GM12878 (cell line): Measurements from ENCODE around the gene TPMT. TPM values are rescaled to one million over a fixed set of nuclear protein-coding genes. Genes with fewer than 3 reads are reported as not detected.

Experiments used
- ATAC-seq: fragments of 200-7000 bp; cut with Tn5 transposase; 3 replicates; pipeline ENCODE4 v1.9.1; 2020; ENCODE audit warnings: mild to moderate bottlenecking, moderate library complexity
- BruUV-seq: library from RNA; stranded (reverse); fragments of 400-500 nt; replicated peaks from 2 replicates; lab custom pipeline; 2021; lab: Mats Ljungman, UMichigan
- CTCF ChIA-PET: fragments of 300-600 bp; sonication (Branson Sonifier 250); formaldehyde crosslinking; extraction: SDS; loops from one replicate; lab custom pipeline; 2021; ENCODE audit warnings: inconsistent platforms; lab: Yijun Ruan, JAX
- POLR2A ChIA-PET: fragments of 350-600 bp; formaldehyde crosslinking; extraction: SDS; loops from one replicate; lab custom pipeline; 2021; ENCODE audit warnings: inconsistent platforms; lab: Charles Lee
- RAD21 ChIA-PET: fragments of 300-600 bp; sonication (Branson Sonifier 250); formaldehyde crosslinking; loops from one replicate; lab custom pipeline; 2023; ENCODE audit warnings: antibody characterized with exemption; ENCODE audit not compliant: unreplicated experiment; lab: Charles Lee
- SMC1A ChIA-PET: fragments of 300-600 bp; sonication (Branson Sonifier 250); formaldehyde crosslinking; loops from one replicate; lab custom pipeline; 2023; ENCODE audit not compliant: unreplicated experiment, uncharacterized antibody; lab: Charles Lee
- DNase-seq: peaks from one replicate; pipeline ENCODE4 v3.0.0-alpha.2; 2011; ENCODE audit warnings: low read depth, low spot score
- FAIRE-seq: peaks from 3 replicates; lab custom pipeline; 2011; peaks lifted over from hg19 to GRCh38; lab: Jason Lieb, UNC
- H2AFZ ChIP-seq: 2 replicates; pipeline ENCODE4 v1.6.0; 2011; ENCODE audit warnings: low read depth, low read length, control low read depth; ENCODE audit not compliant: control insufficient read depth
- H3K27ac ChIP-seq: 2 replicates; pipeline ENCODE4 v1.5.1; 2011; ENCODE audit warnings: control low read depth; ENCODE audit not compliant: control insufficient read depth, insufficient read depth
- H3K27me3 ChIP-seq, 2 experiments: replicated peaks in 1 of 2; 2 replicates each; pipeline versions ENCODE4 v1.6.0 to v1.6.1; 2011; ENCODE audit warnings: low read length in 1 of 2; ENCODE audit not compliant: control insufficient read depth in 2 of 2, insufficient read depth in 2 of 2
- H3K36me3 ChIP-seq, 2 experiments: 2 replicates each; pipeline ENCODE4 v1.5.1; 2011; ENCODE audit warnings: low read length in 1 of 2; ENCODE audit not compliant: control insufficient read depth in 2 of 2, insufficient read depth in 2 of 2
- H3K4me1 ChIP-seq: 2 replicates; pipeline ENCODE4 v1.6.1; 2011; ENCODE audit warnings: mild to moderate bottlenecking, low read length, moderate library complexity, mixed read lengths; ENCODE audit not compliant: control insufficient read depth, insufficient read depth
- H3K4me2 ChIP-seq: 2 replicates; pipeline ENCODE4 v1.6.0; 2011; ENCODE audit warnings: control low read depth; ENCODE audit not compliant: control insufficient read depth, insufficient read depth
- H3K4me3 ChIP-seq: fragments of 200-600 bp; sonication (generic); 2 replicates; pipeline ENCODE4 v1.5.1; 2016
- H3K79me2 ChIP-seq: 2 replicates; pipeline ENCODE4 v1.6.0; 2011; ENCODE audit warnings: low read length; ENCODE audit not compliant: control insufficient read depth, insufficient read depth
- H3K9ac ChIP-seq: 2 replicates; pipeline ENCODE4 v1.8.0; 2011; ENCODE audit warnings: low read length, control low read depth, mixed read lengths; ENCODE audit not compliant: control insufficient read depth, insufficient read depth
- H3K9me3 ChIP-seq: replicated peaks from 3 replicates; pipeline ENCODE4 v1.5.1; 2011; ENCODE audit warnings: mild to moderate bottlenecking, low read length; ENCODE audit not compliant: control insufficient read depth, insufficient read depth
- H4K20me1 ChIP-seq: 2 replicates; pipeline ENCODE4 v1.6.0; 2011; ENCODE audit not compliant: control insufficient read depth, insufficient read depth
- CBFB ChIP-seq: IDR thresholded peaks from 2 replicates; pipeline ENCODE4 v1.6.1; 2016; ENCODE audit warnings: antibody characterized with exemption, low read depth
- CHD4 ChIP-seq: fragments of 200-600 bp; sonication (generic); IDR thresholded peaks from 2 replicates; pipeline ENCODE4 v1.6.1; 2016; ENCODE audit warnings: mild to moderate bottlenecking
- GATAD2B ChIP-seq: fragments of 450-650 bp; conservative IDR thresholded peaks from 2 replicates; pipeline ENCODE4 v1.6.1; 2017; ENCODE audit warnings: low read depth, mild to moderate bottlenecking, moderate library complexity
- HDGF ChIP-seq: fragments of 450-650 bp; IDR thresholded peaks from 2 replicates; pipeline ENCODE4 v1.6.1; 2016; ENCODE audit warnings: antibody characterized with exemption
- NRF1 ChIP-seq: conservative IDR thresholded peaks from 2 replicates; pipeline ENCODE4 v1.6.1; 2011; ENCODE audit warnings: mild to moderate bottlenecking, low read depth, low read length, improper control_type of control experiment
- PML ChIP-seq: IDR thresholded peaks from 2 replicates; pipeline ENCODE4 v1.6.1; 2012; ENCODE audit warnings: low read length, inconsistent platforms
- PRDM15 ChIP-seq: fragments of 450-650 bp; formaldehyde crosslinking; IDR thresholded peaks from 2 replicates; pipeline ENCODE4 v1.4.0; 2020; ENCODE audit warnings: mild to moderate bottlenecking, moderate library complexity
- RAD51 ChIP-seq: fragments of 450-650 bp; IDR thresholded peaks from 2 replicates; pipeline ENCODE4 v1.6.1; 2016; ENCODE audit warnings: moderate library complexity, mild to moderate bottlenecking, inconsistent platforms
- RB1 ChIP-seq: fragments of 450-650 bp; formaldehyde crosslinking; IDR thresholded peaks from 2 replicates; pipeline ENCODE4 v1.6.1; 2017; ENCODE audit warnings: mild to moderate bottlenecking, borderline replicate concordance
- SMARCA5 ChIP-seq: fragments of 450-650 bp; IDR thresholded peaks from 2 replicates; pipeline ENCODE4 v1.6.1; 2017; ENCODE audit warnings: mild to moderate bottlenecking
- SP1 ChIP-seq: IDR thresholded peaks from one replicate; pipeline ENCODE4 v1.6.1; 2011; ENCODE audit warnings: low read depth, low read length
- STAT3 ChIP-seq: IDR thresholded peaks from 2 replicates; pipeline ENCODE4 v1.6.1; 2011; ENCODE audit warnings: low read depth, low read length, improper control_type of control experiment
- ZBED1 ChIP-seq: IDR thresholded peaks from 2 replicates; pipeline ENCODE4 v1.6.1; 2016; ENCODE audit warnings: borderline replicate concordance
- WGBS: methylation state at CpG from one replicate; pipeline ENCODE4 v1.1.6; 2016; ENCODE audit warnings: low lambda C conversion rate; ENCODE audit not compliant: insufficient replicate concordance, insufficient coverage; ENCODE audit errors: missing lambda C conversion rate; 5-methylcytosine and 5-hydroxymethylcytosine counted together
- in situ Hi-C: fragments of 300-500 bp; cut with MboI; formaldehyde crosslinking; loops from 9 replicates; pipeline ENCODE4 v1.14.3; 2018; ENCODE audit warnings: mixed read lengths
- intact Hi-C: fragments of 100-400 bp; cut with micrococcal nuclease; formaldehyde crosslinking; loops from one replicate; pipeline ENCODE4 v1.14.2; 2022; ENCODE audit not compliant: unreplicated experiment
- polyA plus RNA-seq, 11 experiments: library from polyadenylated mRNA; depleted of rRNA in 4 of 11; unstranded in 6 of 11; stranded (reverse) in 5 of 11; fragments of >200 nt; fragmentation: Nextera tagmentation in 4 of 11; fragmentation: Illumina TruSeq in 1 of 11; extraction: Ambion mirVana in 4 of 11; extraction: Trizol in 1 of 11; gene quantifications; 1 replicate in 1 of 11; 2 replicates in 10 of 11; pipeline versions ENCODE4 v1.2.1 to v1.2.3, GENCODE V29; 2011 to 2016; ENCODE audit warnings: inconsistent platforms in 2 of 11, missing spikeins in 2 of 11, low read depth in 1 of 11
- total RNA-seq, 4 experiments: library from RNA; depleted of rRNA in 3 of 4; stranded (reverse); fragments of >200 nt in 3 of 4; fragmentation: Illumina TruSeq in 1 of 4; extraction: Trizol in 1 of 4; gene quantifications; 2 replicates each; pipeline versions ENCODE4 v1.2.1 to v1.2.3, GENCODE V29; 2013 to 2021

TPMT gene
- total and polyA plus RNA-seq, 10 of the 15 experiments (the other 5 are each of a cell fraction or from before 2014, with no cell fraction given) = 7.9 to 18.2 (median 16.3) TPM

DNA sequence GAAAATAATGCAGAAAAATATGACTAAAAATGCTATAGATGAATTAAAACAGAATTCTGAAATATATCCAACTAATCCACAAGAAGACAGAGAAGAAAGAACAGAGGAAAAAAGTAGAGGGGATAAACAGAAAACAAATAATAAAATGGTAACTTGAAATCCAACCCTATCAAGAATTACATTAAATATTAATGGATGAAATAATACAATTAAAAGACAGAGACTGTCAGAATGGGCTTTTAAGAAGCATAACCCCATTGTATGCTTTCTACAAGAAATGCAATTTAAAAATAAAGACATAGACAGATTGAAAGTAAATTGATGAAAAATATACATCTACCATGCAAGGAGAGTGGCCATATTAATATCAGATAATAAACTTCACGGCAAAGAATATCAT lies 47.8 kb downstream of the TPMT start:
- WGBS = 53% methylated on average over 1 of the region's 1 CpG
- intact Hi-C loops = no loop called here
- H3K36me3 ChIP-seq = no peaks in the 10 kb centered on the region
- H4K20me1 ChIP-seq = no peaks in the 10 kb centered on the region
- RAD21 ChIA-PET = no interaction called here
- POLR2A ChIA-PET = no interaction called here
- no peak overlapping the region for H3K27ac ChIP-seq
- H3K9ac ChIP-seq = no peak overlapping the region
- FAIRE-seq (no peak), DNase-seq (no peak), ATAC-seq (no peak)
- BruUV-seq = no TSS peak
- in situ Hi-C loops = no loop called here
- no peak overlapping the region for H3K4me3 ChIP-seq
- no peak overlapping the region for H3K4me2 ChIP-seq
- H3K4me1 ChIP-seq = no peaks in the 10 kb centered on the region
- H3K9me3 ChIP-seq = no peaks in the 10 kb centered on the region; the same call in 2 of the 3 replicates
- H3K79me2 ChIP-seq = no peaks in the 10 kb centered on the region
- SMC1A ChIA-PET = no interaction called here
- H2AFZ ChIP-seq = no peak overlapping the region
- no peak for TF ChIP-seq CHD4
- CTCF ChIA-PET = no interaction called here
- H3K27me3 ChIP-seq = no peaks in the 10 kb centered on the region

DNA sequence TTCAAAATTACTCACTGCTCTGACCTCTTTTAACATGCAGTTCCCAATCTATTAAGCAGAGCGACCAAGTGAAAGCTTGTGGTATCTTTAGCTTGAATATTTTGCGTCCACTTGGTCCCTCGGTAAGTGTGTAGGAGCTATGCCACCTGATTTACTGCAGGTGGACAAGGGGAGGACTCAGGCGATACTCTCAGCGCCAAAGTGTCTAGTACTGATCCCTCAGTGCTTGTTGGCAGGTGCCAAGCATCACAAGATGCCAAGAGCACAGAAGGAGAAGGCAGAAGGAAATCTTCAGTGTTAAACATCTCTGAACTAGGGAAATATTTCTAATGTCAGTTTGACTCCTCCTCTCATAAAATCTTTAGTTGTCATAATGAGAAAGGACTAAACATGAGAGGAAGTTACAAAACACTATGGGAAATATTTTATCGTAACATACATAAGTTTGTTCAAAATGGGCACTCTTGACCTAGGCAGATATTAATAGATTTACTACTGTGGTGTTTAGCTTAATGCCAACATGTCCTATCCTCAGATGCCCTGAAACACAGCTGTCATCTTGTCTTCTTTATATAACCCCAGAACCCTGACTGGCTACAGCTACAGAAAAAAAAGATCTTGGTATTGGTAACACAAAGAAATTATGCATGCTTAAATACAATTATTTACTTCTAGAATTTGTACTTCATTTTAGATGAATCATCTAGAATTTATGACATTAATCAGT lies 51.9 kb downstream of the TPMT start:
- intact Hi-C loops = no loop called here
- BruUV-seq = no TSS peak
- in situ Hi-C loops = no loop called here
- Histone ChIP-seq H3K27ac (no peak overlapping the region), H3K36me3 (no peaks in the 10 kb centered on the region), H3K79me2 (no peaks in the 10 kb centered on the region), H3K4me2 (no peak overlapping the region), H3K9ac (no peak overlapping the region), H3K27me3 (no peaks in the 10 kb centered on the region), H3K9me3 (no peaks in the 10 kb centered on the region; the same call in 2 of the 3 replicates), H3K4me1 (no peaks in the 10 kb centered on the region), H2AFZ (no peak overlapping the region), H4K20me1 (no peaks in the 10 kb centered on the region), H3K4me3 (no peak overlapping the region)
- TF ChIP-seq ZBED1 (no peak), PRDM15 (CRISPR knock-in tag) (no peak), RAD51 (no peak), NRF1 (no peak), STAT3 (no peak), SMARCA5 (no peak), RB1 (no peak), CBFB (no peak), SP1 (no peak), GATAD2B (no peak), HDGF (no peak), PML (no peak)
- no peak for ATAC-seq
- ChIA-PET SMC1A (interaction anchor here (1.1 kb wide), 1 partner anchor 11 kb away, joined by 3 read pairs; no protein-coding TSS in a partner anchor), CTCF (no interaction called here), POLR2A (no interaction called here), RAD21 (no interaction called here)
- WGBS = 57% methylated on average over 6 of the region's 6 CpGs
- no peak for DNase-seq
- no peak for FAIRE-seq
